CD4-positive, alpha-beta T cell treated with Interferon alpha-2 for 1 hour (primary cell): ENCODE measurements around the gene NBEAL2.

Source experiments
- DNase-seq, 2 donors: peaks; one replicate each; pipeline ENCODE4 v3.0.0-alpha.2; 2020 to 2022

NBEAL2 gene

DNA sequence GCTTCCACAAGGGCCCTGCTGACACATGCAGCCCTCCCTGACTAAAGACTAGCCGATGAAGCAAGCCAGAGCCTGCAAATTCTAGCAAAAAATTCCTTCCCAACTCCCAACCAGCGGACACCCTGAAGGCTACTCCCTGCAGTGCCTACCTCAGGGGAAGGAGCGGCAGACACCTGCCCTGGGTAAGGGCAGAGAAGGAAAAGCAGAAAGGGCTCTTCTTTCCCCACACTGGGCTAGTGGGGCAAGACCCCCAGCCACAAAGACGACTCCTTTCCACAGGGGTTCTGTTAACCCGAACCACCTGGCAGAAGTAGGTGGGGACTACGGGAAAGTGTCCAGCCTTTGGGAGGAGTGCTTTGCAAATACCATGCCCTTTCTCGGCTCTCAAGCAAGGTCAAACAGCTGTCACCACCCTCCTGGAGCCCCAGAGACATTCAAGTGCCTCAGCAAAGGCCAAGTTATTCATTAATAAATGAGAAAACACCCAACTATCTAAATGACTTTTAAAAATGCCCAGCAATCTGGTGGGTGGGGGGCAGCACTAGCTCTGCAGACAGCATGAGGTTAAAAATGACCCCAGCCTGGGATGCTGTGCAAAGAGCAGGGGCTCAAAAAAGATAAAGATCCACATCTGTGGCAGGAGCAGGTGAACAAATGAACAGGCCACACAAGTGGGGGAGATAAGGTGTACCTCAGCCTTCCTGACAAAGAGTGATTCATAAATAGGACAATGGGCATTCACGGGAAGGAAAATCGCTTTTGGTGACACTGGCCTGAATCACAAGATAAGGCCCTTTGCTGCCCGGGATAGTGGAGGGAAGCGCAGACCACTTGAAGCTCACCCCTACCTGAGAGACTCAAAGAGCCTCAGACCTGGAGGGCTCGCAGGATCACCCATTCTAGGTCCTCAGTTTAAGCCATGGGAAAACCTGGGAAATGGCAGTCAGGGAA lies 36.0 kb upstream of the NBEAL2 start:
- DNase-seq: no peak

DNA sequence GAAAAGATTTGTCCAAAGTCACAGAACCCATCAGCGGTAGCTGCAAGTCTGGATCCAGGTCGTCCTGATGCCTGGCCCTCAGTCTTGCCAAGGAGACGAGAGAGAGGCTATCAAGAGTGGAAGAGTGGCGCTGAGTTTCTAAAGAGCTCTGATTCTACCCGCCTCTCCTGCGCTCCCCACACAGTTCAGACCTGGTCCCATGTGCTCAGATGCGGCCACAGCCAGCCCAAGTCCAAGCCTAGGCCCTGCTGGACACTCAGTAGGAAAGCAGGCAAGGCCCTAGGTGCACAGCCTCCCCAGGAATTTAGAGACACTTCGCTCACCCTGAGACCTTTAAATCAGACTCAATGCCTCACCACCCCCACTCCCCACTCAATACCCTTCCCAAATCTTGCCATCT lies 35.3 kb upstream of the NBEAL2 start:
- DNase-seq: no peak

DNA sequence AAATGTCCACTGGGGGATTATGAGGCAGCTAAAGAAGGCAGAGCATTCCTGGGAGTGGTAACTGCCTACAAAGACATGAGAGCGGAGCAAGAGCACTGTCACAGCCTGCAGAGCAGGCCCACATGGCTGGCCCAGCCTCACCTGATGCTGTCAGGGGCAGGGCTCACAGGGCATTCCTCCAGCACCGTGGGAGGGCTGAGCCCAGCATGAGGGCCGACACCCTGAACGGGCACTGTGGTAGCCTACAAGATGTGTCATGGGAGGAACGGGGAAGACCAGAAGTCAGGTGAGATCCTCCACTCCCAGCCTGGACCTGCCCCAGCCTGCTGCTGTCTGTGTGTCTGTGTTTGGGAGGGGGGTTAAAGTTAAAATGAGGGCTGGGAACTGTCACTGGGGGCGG lies 33.0 kb upstream of the NBEAL2 start:
- no peak for DNase-seq

DNA sequence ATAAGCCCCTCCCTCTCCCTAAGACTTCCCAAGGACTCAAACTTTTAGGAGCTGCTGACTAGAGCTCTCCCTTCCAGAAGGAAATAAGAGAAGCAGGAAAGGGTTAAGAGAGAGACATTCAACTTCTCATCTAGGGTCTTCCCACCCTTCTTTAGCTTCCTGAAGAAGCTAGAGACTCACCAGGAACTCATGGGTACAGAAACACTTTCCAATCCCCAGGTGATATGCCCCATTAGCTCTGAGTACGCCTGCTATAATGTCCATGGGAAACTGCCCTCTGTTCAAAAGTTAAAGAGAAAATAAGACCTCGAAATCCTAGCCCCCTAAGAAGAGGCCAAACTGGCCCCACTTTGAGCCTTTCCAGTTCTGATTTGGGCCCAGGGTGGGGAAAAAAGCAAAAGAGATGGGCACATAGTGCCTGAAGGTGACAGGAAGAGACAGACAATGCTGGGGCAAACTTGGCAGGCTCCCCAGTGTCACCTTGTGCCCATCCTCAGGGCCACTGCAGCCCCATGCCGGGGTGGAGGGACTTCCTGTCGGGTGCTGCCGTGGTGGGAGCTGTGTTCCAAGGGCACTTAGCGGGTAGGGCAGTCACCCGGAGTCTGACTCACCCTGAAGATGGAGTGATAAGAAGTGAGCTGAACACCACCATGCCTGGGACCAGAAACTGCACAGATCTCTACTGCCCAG lies 32.5 kb upstream of the NBEAL2 start:
- peak; percentile 56 to 75 for DNase-seq

DNA sequence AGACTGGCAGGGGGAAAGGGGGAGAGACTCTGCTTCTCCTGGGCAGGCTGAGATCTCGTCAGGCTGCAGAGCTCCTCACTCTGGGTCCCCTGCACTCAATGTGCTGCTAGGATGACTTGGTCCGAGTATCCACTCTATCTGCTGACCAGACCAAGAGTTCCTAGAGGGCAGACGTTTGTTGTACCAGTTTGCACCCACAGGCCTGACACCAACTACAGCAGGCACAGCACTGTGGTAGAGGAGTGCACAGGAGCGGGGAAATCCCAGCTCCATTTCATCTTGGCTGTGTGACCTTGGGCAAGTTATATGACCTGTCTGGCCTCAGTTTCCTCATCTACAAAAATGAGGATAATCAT lies 31.9 kb upstream of the NBEAL2 start:
- DNase-seq: no peak

DNA sequence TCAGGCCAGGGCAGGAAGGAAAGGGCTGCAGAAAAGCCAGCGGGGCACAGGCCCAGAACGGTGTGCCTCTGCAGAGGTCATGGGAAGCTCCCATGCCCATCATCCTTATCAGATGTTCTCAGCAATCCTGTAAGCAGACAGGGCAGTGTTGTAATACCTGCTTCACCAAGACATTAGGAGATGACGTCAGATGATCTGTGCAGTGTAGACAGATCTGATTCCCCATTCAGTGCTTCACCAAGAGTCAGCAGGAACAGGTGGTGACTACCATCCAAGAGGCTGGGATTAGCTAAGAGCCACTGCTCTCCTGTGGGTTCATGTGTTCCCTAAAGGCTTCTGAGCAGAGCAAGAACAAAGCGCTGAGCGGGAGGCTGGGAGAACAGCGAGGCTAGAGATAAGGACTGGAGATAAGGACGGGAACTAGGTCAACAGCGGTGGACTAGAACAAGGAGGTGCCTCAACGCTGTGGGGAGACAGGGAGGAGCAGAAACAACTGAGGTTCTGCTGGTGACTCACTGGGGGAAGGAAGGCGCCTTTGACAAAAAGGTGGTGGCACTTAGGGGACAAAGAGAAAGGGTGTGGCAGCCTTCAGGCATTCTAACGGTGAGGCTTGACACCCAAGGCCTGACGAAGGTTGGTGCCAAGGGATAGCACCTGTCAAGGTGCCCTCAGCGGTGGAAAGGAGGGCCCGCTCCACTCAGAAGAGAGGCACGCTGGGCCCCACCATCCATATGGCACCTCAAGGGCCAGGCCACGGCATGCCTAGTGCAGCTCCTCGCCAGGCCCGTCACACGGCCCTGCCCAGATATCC lies 31.3 kb upstream of the NBEAL2 start:
- peak; percentile 70 to 82 for DNase-seq

DNA sequence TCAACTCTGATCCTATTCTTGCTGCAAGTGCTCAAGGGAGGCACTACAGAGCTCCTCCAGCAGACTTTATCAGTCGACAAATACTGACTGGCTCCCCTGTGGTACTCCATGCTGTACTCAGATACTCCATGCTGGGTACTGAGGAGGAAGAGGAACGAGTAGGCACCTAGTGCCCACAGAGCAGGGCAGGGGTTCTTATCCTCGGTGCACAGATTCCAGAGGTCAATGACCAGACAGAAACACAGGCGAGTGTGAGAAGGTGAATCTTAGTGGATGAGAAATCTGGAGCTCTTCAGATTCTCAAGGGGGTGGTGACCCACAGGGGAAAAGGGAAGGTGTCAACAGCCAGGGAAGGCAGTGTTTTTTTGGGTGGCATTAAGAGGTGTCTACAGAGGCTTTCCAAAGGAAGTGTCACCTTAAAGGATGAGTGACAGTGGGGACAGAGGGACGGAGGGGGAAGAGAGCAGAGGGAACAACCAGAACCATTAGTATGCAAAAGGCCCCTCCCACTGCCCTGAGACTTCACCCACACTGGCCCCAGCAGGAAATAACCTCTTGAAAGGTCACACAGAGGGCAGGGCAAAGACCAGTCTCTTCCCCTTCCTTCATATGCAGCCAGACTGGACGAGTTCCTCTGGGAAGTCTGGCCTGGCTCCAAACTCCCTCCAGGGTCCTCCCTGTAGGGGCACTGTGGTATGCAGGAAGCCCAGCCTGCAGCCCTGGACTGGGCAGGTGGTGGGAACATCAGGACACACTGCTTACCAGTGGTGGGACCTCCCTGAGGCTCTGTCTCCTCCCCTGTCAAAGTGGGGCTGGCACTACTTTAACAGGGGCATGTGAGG lies 30.4 kb upstream of the NBEAL2 start:
- peak; percentile 34 to 41 for DNase-seq

DNA sequence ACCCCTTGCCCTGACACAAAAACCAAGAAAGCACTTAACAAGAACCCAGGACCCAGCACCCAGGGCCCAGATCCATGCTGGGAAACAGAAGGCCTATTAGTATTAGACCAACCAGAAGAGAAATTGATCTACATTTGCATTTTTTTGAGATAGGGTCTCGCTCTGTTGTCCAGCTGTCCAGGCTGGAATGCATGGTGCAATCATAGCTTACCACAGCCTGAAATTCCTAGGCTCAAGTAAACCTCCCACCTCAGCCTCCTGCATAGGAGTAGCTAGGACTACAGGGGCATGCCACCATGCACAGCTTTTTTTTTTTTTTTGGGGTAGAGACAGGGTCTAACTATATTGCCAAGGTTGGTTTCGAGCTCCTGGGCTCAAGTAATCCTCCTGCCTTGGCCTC lies 29.3 kb upstream of the NBEAL2 start:
- no peak for DNase-seq

DNA sequence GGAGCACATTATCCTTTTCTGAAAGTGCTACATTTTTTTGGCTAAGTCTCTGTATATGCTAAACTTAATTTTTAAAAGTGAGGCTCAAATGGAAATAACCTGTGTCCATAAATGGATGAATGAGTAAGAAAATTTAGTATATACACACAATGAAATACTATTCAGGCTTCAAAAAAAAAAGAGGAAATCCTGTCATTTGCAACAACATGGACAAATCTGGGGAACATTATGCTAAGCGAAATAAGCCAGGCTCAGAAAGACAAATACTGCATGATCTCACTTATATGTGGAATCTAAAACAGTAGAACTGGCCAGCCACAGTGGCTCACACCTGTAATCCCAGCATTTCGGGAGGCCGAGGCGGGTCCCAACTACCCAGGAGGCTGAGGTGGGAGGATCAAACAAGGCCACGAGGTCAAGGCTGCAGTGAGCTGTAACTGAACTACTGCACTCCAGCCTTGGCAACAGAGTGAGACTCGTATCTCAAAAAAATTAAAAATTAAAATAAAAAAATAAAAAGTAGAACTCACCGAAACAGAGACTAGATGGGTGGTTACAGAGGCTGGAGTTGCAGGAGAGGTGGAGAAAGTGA lies 28.7 kb upstream of the NBEAL2 start:
- no peak for DNase-seq

DNA sequence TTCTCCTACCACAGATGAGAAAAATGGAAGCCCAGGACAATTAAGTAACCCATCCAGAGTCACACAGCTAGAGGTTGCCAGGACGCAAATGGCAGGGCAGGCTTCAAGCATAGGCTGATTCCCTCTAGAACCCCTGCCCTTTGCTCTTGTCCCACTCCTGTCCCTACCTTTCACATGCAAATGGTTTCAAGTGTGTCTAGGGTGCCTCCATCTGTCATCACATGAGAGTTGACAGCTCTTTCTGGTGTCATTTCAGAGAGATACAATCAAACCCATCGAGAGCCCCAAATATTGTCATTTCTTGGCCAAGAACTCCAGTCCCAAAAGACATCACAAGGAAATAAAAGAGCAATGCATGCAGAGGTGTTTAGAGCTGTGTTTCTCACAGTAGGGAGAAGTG lies 26.7 kb upstream of the NBEAL2 start:
- no peak for DNase-seq

DNA sequence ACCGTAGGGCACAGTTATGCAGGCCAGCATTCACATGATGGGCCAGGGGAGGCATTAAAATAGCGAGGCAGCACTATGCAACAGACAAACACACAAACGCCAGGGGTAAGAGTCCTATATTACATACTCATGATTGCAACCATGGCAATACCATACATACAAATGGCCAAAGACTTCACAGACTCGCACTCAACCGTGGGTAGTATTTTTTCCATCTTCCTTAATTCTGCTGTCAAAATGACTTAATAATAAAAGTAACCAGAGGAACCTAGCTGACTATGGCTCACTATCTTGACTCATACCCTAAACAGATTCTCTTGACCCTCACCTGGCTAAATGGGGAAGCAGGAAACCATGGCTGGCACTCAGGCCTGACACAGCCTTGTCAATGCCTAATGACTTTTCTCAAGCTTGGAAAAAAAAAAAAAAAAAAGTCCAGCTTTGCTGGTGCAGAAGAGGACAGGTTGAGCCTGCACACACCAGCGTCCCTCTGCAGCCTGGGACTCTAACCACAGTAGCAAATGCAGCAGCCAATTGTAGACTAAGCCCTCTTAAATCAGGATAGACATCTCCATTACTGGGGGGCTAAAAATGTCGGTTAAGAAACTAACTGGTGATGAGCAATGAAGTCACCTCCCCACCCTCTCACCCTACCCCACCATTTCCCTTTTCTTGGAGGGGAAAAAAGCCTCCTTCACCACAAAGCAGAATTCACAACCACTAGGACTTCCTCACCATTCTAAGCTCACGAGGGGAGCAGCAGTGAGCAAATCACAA lies 26.0 kb upstream of the NBEAL2 start:
- peak in 1 of 2 donors; percentile 41 for DNase-seq

DNA sequence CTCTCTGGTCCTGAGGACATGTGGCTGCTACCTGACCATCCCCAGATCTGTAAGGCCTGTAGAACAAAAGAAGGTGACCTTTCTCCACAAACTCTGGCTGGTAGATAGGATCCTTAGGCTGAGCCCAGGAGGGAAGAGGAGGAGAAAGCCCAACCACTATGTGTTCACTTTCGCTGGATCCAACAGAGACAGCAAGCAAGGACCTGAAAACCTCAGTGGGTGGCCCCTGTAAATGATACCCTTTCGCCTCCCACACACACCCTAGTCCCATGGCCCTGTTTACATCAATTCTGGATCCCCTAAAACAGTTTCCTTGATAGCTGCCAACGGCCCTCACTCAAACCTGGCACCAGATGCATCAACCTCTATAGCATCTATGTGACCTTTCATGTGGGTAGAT lies 25.3 kb upstream of the NBEAL2 start:
- no peak for DNase-seq

DNA sequence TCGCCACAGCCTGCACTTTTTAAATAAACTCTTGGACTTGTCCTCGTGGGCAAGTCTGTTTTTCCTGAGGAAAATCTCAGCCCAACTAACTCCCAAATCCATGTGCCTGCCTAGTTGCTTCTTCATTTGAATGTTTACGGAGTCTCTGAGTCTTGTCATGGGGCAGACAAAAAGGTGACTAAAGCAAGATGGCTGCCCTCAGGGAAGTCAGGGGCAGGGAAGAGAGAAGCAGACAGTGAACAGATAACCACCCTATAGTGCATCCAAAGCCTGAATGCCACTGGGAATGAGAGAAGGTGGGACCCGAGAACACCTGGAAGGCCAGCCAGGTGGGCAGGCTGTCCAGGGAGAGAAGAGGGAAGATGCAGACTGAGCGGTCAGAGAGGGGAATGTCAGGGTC lies 24.3 kb upstream of the NBEAL2 start:
- DNase-seq: no peak

DNA sequence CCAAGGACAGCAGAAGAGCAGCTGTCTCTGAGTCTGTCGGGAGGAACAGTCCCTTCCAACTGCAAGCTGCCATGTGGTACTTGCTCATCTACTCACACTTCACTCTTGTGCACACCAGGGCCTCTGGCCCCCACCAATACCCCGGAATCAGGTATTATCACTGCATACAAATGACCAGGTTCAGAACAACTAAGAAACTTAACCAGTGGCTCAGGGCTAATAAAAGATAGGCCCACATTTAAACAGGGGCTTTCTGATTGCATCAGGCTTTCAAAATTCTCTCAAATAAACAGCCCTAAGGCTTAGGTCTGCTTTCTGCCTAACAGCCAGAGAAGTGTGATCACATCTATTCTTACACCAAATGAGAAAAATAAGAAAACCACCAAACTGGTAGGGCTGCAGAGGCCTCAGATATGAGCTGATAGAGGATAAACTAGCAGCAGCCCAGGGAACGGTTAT lies 23.6 kb upstream of the NBEAL2 start:
- DNase-seq: peak in 1 of 2 donors; percentile 33

DNA sequence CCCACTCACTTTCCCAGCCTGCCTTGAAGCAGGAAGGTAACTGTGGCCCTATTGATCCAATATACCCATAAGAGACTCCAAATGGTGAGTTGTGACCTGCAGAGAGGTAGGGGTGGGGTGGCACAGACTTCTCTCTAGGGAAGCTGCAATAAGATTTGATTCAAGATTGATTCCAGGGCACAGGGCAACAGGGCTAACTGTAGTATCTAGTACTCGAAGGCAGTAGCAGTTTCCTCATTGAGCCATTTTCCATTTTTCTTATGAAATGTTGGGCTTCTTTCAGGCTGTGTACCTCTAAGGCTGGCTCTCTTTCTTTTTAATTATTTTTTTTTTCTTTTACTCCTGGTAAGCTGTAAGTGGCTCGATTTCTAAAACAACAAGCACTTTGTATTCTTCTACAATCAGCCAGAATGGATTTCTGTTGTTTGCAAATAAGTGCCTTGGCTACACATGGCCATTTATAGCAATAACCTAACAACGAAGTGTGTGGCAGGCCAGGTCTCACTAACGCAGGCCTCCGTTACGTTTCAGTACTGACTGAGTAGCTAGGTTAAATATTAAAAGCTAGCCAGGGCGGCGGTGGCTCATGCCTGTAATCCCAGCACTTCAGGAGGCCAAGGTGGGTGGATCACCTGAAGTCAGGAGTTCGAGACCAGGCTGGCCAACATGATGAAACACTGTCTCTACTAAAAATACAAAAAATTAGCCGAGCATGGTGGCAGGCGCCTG lies 22.2 kb upstream of the NBEAL2 start:
- no peak for DNase-seq

DNA sequence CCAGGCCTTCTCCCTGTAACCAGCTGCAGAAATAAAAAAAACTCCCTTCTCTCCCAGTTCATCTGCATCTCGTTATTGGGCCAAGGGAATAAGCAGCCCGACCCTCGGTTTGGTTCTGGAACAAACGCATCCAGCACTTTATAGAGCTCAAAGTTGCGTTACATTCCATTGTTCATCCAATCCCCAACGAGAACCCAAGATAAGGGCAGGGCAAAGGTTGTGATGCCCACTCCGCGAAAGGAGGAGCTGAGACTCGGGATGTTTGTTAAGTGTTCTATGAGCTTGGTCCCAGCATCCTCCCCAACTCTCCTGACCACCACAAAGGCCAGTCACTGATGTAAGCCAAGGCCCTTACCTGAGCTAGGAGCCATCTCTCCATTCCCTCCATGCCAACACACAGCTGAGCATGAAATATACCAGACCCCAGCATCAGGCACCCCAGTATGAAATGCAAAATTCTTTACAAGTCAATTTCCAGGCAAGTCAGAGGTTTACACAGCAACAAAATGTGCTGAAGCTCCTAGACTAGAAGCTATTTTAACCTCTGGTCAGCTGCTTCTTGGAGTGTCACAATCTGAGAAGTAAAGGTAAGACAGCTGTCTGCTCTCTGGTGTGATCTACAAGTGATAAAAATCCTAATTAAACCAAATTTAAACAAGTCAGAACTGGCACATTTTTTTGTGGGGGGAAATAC lies 20.9 kb upstream of the NBEAL2 start:
- no peak for DNase-seq

DNA sequence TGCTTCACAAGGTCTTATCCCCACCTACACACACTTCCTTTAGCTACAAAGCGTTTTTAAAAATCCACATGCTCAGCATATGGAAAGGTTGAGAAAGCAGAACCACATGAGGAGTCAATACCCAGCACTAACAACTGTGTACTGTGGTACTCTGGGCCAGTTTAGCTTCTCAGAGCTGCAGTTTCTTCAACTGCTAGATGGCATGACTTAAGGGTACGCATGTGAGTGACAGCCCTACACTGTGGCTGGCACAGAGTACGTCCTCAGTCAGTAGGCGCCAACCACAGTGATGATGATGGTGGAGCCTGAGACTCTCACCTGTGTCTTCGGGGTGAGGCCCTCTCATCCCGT lies 20.3 kb upstream of the NBEAL2 start:
- DNase-seq: peak in 1 of 2 donors; percentile 45

DNA sequence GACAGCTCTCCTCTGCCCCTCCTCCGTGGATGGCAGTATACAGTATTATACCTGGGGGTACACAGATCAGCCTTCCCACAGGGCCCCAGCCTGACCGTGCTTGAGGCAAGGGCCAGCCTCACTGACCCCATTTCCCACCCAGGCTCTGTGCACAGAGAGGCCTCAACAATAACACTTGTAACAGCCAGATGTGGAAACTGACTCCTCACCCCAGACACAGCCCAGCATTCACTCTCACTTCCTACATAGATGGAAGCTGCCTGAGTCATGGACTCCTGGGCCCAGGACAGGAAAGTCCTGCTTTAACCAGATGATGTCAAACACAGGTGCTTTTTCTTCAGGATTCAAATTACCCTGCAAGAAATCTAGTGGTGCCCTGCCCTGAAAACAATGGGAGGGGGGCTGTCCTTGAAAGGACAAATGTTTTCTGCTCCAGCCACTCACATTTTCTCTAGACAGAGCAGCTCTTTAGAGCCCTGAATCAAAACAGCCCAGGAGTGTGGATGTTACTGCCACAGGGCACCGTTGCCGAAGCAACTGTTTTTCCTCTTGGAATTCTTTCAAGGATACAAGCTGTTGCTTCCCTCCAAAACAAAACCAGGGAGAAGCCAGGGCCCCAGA lies 19.3 kb upstream of the NBEAL2 start:
- no peak for DNase-seq

DNA sequence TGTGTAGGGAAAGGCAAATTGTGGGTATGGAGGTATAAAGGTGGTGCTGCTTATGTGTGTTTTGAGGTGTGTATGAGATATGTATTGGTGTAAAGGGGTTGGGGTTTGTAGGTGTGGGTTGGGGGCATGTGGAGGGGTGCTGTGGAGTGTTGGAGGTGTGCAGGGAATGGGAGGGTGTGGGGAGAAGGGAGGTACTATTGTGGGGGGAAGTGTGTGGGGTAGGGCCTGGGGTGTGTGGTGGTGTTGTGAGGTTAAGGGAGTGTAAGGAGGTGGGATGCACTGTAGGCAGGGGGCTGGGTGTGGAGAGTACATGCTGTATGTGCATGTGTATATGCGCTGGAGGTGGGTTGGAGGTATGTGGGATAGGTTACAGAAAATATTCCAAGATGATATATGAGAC lies 18.6 kb upstream of the NBEAL2 start:
- no peak for DNase-seq
